HG03064 (cell line): ENCODE measurements around the gene KRTAP23-1.

Experiments used
- ATAC-seq: cut with Tn5 transposase; IDR thresholded peaks from one replicate; pipeline ENCODE4 v1.9.1; 2021; ENCODE audit warnings: low read depth; ENCODE audit not compliant: unreplicated experiment

Gene KRTAP23-1

GRCh38 chr21:30348506-30348905 is at the start of gene KRTAP23-1:
Gene KRTAP23-1, minus strand, starts transcription at chr21:30348606. Its CDS starts 0 bp downstream, at chr21:30348606.
- ATAC-seq: no peak

GRCh38 chr21:30395731-30396130 is 47.3 kb upstream of the KRTAP23-1 start, which contains the start of gene KRTAP13-1:
Gene KRTAP13-1, plus strand, starts transcription at chr21:30396031. Its CDS starts 56 bp downstream, at chr21:30396087.
- no peak for ATAC-seq

GRCh38 chr21:30391492-30392025 is 43.2 kb upstream of the KRTAP23-1 start:
- ATAC-seq: no peak

GRCh38 chr21:30382201-30382600 is 33.8 kb upstream of the KRTAP23-1 start:
- no peak for ATAC-seq

GRCh38 chr21:30372139-30372770 is 23.8 kb upstream of the KRTAP23-1 start, which contains the start of gene KRTAP13-2:
Gene KRTAP13-2, minus strand, starts transcription at chr21:30372271. Its CDS starts 58 bp downstream, at chr21:30372213.
- no peak for ATAC-seq

GRCh38 chr21:30355906-30356305 is 7.5 kb upstream of the KRTAP23-1 start:
- ATAC-seq: no peak

GRCh38 chr21:30354308-30355005 is 6.1 kb upstream of the KRTAP23-1 start:
- ATAC-seq: no peak

GRCh38 chr21:30351534-30351933 is 3.1 kb upstream of the KRTAP23-1 start:
- ATAC-seq: no peak

GRCh38 chr21:30349572-30349971 is 1.2 kb upstream of the KRTAP23-1 start:
- no peak for ATAC-seq

- ATAC-seq: no peak
Measured at GRCh38 chr21:30345014-30345413, 3.4 kb downstream of the KRTAP23-1 start.

- no peak for ATAC-seq
Measured at GRCh38 chr21:30340714-30341573, 7.5 kb downstream of the KRTAP23-1 start.

- no peak for ATAC-seq
Measured at GRCh38 chr21:30338717-30339116, 9.7 kb downstream of the KRTAP23-1 start.

- ATAC-seq: no peak
Measured at GRCh38 chr21:30337772-30338171, 10.6 kb downstream of the KRTAP23-1 start.

- no peak for ATAC-seq
Measured at GRCh38 chr21:30337276-30337744, 11.1 kb downstream of the KRTAP23-1 start, which contains the start of gene KRTAP27-1. Gene KRTAP27-1, minus strand, starts transcription at chr21:30337694. Its CDS starts 26 bp downstream, at chr21:30337668.

GRCh38 chr21:30336596-30336995 is 11.8 kb downstream of the KRTAP23-1 start:
- ATAC-seq: no peak

- no peak for ATAC-seq
Measured at GRCh38 chr21:30333736-30334135, 14.7 kb downstream of the KRTAP23-1 start.

GRCh38 chr21:30332681-30333080 is 15.7 kb downstream of the KRTAP23-1 start:
- ATAC-seq: no peak

GRCh38 chr21:30329203-30329875 is 19.1 kb downstream of the KRTAP23-1 start:
- no peak for ATAC-seq

- no peak for ATAC-seq
Measured at GRCh38 chr21:30326390-30326789, 22.0 kb downstream of the KRTAP23-1 start.

GRCh38 chr21:30320215-30320614 is 28.2 kb downstream of the KRTAP23-1 start, which contains the start of gene KRTAP26-1:
Gene KRTAP26-1, minus strand, starts transcription at chr21:30320315. Its CDS starts 280 bp downstream, at chr21:30320035.
- ATAC-seq: no peak
